ENCODE measurements around the gene OSCP1.

The OSCP1 gene

DNA sequence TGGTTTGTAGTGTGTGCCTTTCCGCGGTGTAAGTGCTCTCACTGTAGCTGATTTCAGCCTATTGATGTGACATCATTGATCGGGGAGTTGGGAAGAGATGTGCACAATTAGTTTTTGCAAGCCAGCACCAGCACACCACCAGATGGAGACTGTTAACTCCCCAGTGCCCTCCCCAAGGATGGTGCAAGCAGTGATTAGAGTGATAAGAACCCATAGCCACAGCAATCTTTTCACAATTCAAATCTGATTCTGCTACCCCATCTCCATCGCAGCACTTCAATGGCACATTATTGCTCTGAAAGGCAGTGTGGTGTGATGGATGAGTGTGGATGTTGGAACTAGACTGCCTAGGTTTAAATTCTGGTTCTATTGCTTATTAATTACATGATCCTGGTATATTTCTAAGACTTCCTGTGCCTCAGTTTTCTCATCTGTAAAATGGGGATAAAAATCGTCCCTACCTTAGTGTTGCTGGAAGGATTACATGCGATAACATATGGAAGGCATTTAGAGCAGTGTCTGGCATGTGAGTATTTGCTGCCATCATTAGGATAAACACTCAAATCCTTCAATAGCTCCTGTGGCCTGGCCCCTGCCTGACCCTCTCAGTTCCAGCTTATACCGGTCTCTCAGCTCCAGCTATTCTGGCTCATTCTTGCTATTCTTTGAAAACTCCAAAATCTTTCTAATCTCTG, 25.8 kb upstream of the OSCP1 start:
- Histone ChIP-seq H3K9ac (ENCODE audit: low read length) (no peak overlapping the region), H3K27me3 (ENCODE audit: insufficient read depth, low read length) (no peaks in the 10 kb centered on the region; the same call in 1 of the 2 replicates), H4K20me1 (ENCODE audit: insufficient read depth, low read length) (no peaks in the 10 kb centered on the region), H3K27ac (ENCODE audit: low read depth, low read length, poor library complexity, severe bottlenecking) (no peak overlapping the region), H3K4me2 (ENCODE audit: low read length) (no peak overlapping the region), H3K79me2 (ENCODE audit: insufficient read depth, low read length) (no peaks in the 10 kb centered on the region), H3K4me1 (ENCODE audit: insufficient read depth, low read length, severe bottlenecking) (no peaks in the 10 kb centered on the region), H2AFZ (ENCODE audit: low read length) (no peak overlapping the region), H3K4me3 (ENCODE audit: low read depth, low read length, poor library complexity, severe bottlenecking) (no peak overlapping the region), H3K9me2 (ENCODE audit: low read depth, low read length) (no peaks in the 10 kb centered on the region), H3F3A (ENCODE audit: insufficient read depth, low read length) (no peaks in the 10 kb centered on the region), H3K9me3 (ENCODE audit: low read length) (no peaks in the 10 kb centered on the region), H3K36me3 (ENCODE audit: insufficient read depth, low read length) (no peaks in the 10 kb centered on the region)
- TF ChIP-seq, protein P1, sequence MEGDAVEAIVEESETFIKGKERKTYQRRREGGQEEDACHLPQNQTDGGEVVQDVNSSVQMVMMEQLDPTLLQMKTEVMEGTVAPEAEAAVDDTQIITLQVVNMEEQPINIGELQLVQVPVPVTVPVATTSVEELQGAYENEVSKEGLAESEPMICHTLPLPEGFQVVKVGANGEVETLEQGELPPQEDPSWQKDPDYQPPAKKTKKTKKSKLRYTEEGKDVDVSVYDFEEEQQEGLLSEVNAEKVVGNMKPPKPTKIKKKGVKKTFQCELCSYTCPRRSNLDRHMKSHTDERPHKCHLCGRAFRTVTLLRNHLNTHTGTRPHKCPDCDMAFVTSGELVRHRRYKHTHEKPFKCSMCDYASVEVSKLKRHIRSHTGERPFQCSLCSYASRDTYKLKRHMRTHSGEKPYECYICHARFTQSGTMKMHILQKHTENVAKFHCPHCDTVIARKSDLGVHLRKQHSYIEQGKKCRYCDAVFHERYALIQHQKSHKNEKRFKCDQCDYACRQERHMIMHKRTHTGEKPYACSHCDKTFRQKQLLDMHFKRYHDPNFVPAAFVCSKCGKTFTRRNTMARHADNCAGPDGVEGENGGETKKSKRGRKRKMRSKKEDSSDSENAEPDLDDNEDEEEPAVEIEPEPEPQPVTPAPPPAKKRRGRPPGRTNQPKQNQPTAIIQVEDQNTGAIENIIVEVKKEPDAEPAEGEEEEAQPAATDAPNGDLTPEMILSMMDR (IDR thresholded peaks at IDR 0.05; ENCODE audit: low read length), result no peak
- no peak for TF ChIP-seq EZH2 (IDR thresholded peaks at IDR 0.05; ENCODE audit: borderline replicate concordance, low read length)

DNA sequence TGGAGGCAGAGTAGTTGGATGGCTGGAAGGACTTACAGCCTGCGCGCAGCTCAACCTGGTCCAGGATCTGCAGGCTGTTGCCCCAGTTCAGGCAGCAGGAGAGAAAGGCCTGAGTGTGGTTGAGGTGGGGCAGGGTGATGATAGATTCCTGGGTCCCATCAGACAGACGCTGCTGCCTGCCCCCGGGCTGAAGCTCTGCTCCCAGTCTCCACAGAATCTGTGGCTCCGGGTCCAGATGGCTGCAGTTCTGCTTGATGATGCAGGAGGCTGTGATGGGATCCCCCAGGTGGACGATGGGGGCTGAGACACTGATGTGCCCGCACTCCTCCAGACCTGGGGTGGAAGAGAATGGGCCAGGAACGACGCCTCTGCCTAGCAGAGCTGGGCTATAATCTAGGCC, 25.1 kb upstream of the OSCP1 start:
- Histone ChIP-seq H3K9ac (ENCODE audit: low read length) (no peak overlapping the region), H3F3A (ENCODE audit: insufficient read depth, low read length) (no peaks in the 10 kb centered on the region), H4K20me1 (ENCODE audit: insufficient read depth, low read length) (no peaks in the 10 kb centered on the region), H3K36me3 (ENCODE audit: insufficient read depth, low read length) (no peaks in the 10 kb centered on the region), H2AFZ (ENCODE audit: low read length) (no peak overlapping the region), H3K4me2 (ENCODE audit: low read length) (no peak overlapping the region), H3K9me3 (ENCODE audit: low read length) (no peaks in the 10 kb centered on the region), H3K9me2 (ENCODE audit: low read depth, low read length) (no peaks in the 10 kb centered on the region), H3K4me1 (ENCODE audit: insufficient read depth, low read length, severe bottlenecking) (no peaks in the 10 kb centered on the region), H3K79me2 (ENCODE audit: insufficient read depth, low read length) (no peaks in the 10 kb centered on the region), H3K27ac (ENCODE audit: low read depth, low read length, poor library complexity, severe bottlenecking) (no peak overlapping the region), H3K4me3 (ENCODE audit: low read depth, low read length, poor library complexity, severe bottlenecking) (no peak overlapping the region), H3K27me3 (ENCODE audit: insufficient read depth, low read length) (no peaks in the 10 kb centered on the region; the same call in 1 of the 2 replicates)
- no peak for TF ChIP-seq EZH2 (IDR thresholded peaks at IDR 0.05; ENCODE audit: borderline replicate concordance, low read length)
- TF ChIP-seq, protein P1 (IDR thresholded peaks at IDR 0.05; ENCODE audit: low read length), result no peak

DNA sequence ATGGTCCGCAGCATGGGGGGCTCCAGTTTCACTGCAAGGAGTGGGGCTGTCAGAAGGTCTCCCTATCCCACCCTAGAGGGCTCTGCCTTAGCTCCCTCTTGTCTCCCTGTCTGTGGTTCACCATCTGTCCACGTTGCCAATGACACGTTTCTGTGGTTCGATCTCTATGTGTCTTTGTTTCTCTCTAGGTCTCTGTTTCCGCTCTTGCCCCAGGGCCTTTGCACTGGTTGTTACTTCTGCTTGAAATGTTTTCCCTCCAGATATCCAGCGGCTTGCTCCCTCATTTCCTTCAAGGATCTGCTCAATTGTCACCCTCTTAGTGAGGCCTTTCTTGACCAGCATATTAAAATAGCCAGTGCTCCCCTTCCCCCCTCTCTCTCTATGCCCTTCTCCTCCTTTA, 22.4 kb upstream of the OSCP1 start:
- Histone ChIP-seq H3K9me3 (ENCODE audit: low read length) (no peaks in the 10 kb centered on the region), H3K4me1 (ENCODE audit: insufficient read depth, low read length, severe bottlenecking) (no peaks in the 10 kb centered on the region), H4K20me1 (ENCODE audit: insufficient read depth, low read length) (no peaks in the 10 kb centered on the region), H3K27ac (ENCODE audit: low read depth, low read length, poor library complexity, severe bottlenecking) (no peak overlapping the region), H3K4me2 (ENCODE audit: low read length) (no peak overlapping the region), H3K79me2 (ENCODE audit: insufficient read depth, low read length) (no peaks in the 10 kb centered on the region), H3F3A (ENCODE audit: insufficient read depth, low read length) (no peaks in the 10 kb centered on the region), H3K4me3 (ENCODE audit: low read depth, low read length, poor library complexity, severe bottlenecking) (no peak overlapping the region), H3K9ac (ENCODE audit: low read length) (no peak overlapping the region), H3K9me2 (ENCODE audit: low read depth, low read length) (no peaks in the 10 kb centered on the region), H3K27me3 (ENCODE audit: insufficient read depth, low read length) (no peaks in the 10 kb centered on the region), H3K36me3 (ENCODE audit: insufficient read depth, low read length) (no peaks in the 10 kb centered on the region), H2AFZ (ENCODE audit: low read length) (no peak overlapping the region)
- no peak for TF ChIP-seq EZH2 (IDR thresholded peaks at IDR 0.05; ENCODE audit: borderline replicate concordance, low read length)
